Body of pancreas (tissue), 4 donors: Measurements from ENCODE around the gene RAPGEF4. TPM values are rescaled to one million over a fixed set of nuclear protein-coding genes. Genes with fewer than 3 reads are reported as not detected.

ENCODE experiments used
- ATAC-seq: fragments of 150-250 bp; one replicate; pipeline ENCODE4 v1.9.1; 2016
- DNase-seq, 4 donors: peaks; one replicate each; pipeline ENCODE4 v3.0.0-alpha.2; 2019
- H3K27ac ChIP-seq, 4 donors: fragments of 200-600 bp; sonication (generic); 1 replicate in 3 of 4; 2 replicates in 1 of 4; pipeline versions ENCODE4 v1.5.1 to v1.6.1; 2016 to 2019; ENCODE audit warnings: mild to moderate bottlenecking in 1 of 4, mixed read lengths in 1 of 4, moderate library complexity in 1 of 4
- H3K27me3 ChIP-seq, 2 donors: fragments of 200-600 bp; sonication (generic); one replicate each; pipeline ENCODE4 v1.6.0; 2016; ENCODE audit warnings: mild to moderate bottlenecking in 1 of 2
- H3K36me3 ChIP-seq, 2 donors: fragments of 200-600 bp; sonication (generic); replicated peaks in 1 of 2; 2 replicates each; pipeline ENCODE4 v1.5.1; 2016; ENCODE audit warnings: low read depth in 2 of 2; ENCODE audit not compliant: insufficient read depth in 1 of 2
- H3K4me1 ChIP-seq: fragments of 200-600 bp; sonication (generic); one replicate; pipeline ENCODE4 v1.6.0; 2016
- H3K4me3 ChIP-seq, 2 donors: fragments of 200-600 bp; sonication (generic); 1 replicate in 1 of 2; 2 replicates in 1 of 2; pipeline ENCODE4 v1.5.1; 2016 to 2019
- H3K9me3 ChIP-seq, 3 donors: fragments of 200-600 bp; sonication (generic); 1 replicate in 2 of 3; 2 replicates in 1 of 3; pipeline ENCODE4 v1.5.1; 2016
- POLR2A ChIP-seq, 3 donors: fragments of 450-650 bp; IDR thresholded peaks; one replicate each; pipeline ENCODE4 v1.6.1; 2016; ENCODE audit warnings: antibody characterized with exemption in 3 of 3, mild to moderate bottlenecking in 2 of 3
- WGBS, 2 donors: methylation state at CpG; one replicate each; pipeline ENCODE4 v1.1.5; 2017; 5-methylcytosine and 5-hydroxymethylcytosine counted together
- intact Hi-C: fragments of 100-400 bp; cut with DNase I; formaldehyde crosslinking; loops from one replicate; pipeline ENCODE4 v1.15.1; 2023
- total RNA-seq, 2 donors: library from RNA; depleted of rRNA; stranded (reverse); fragments of >200 nt; gene quantifications; one replicate each; pipeline ENCODE4 v1.1.0, GENCODE V29; 2016
- TF ChIP-seq, protein P1 (sequence below), 7 experiments: fragments of 450-650 bp in 4 of 7; fragments of 200-600 bp in 3 of 7; sonication (generic) in 3 of 7; IDR thresholded peaks; one replicate each; pipeline ENCODE4 v1.5.1; 2016 to 2019; ENCODE audit warnings: antibody characterized with exemption in 7 of 7

Gene RAPGEF4
- total RNA-seq, 2 donors from 2014 or later, result 4.7 to 22.4 TPM

DNA sequence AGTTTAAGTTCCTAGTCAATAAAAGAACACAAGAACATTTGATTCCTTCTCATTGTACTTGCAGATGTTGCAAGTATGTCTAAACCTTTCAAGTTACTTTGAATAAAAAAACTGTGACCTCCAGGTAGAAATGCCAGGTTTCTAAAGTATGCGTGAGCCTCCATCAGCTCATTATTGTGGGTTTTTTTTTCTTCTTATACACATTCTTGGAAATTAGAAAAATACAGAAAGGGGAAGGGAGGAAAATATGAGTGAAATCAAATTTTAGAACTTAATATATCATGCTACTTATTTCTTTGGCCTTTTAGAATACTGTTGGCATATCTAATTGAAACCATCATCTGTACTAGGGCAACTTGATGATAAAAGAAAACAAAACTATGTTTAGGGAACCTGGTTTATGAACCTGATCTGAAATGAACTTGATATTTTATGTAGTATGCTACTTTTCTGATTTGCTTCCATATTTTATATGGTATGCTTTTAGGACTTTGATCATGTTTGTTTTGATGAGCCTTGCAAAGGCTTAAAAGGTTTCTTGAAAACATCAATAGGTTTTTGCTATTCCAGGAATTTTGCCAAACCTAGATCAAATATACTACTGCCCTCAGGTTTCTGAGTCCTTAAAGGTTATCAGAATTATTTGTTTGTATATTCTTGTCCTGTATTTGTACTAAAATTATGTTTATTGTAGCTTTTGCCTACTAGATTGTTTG, 209.3 kb downstream of the RAPGEF4 start:
- no peak for TF ChIP-seq POLR2A (IDR thresholded peaks at IDR 0.05)
- TF ChIP-seq, protein P1, sequence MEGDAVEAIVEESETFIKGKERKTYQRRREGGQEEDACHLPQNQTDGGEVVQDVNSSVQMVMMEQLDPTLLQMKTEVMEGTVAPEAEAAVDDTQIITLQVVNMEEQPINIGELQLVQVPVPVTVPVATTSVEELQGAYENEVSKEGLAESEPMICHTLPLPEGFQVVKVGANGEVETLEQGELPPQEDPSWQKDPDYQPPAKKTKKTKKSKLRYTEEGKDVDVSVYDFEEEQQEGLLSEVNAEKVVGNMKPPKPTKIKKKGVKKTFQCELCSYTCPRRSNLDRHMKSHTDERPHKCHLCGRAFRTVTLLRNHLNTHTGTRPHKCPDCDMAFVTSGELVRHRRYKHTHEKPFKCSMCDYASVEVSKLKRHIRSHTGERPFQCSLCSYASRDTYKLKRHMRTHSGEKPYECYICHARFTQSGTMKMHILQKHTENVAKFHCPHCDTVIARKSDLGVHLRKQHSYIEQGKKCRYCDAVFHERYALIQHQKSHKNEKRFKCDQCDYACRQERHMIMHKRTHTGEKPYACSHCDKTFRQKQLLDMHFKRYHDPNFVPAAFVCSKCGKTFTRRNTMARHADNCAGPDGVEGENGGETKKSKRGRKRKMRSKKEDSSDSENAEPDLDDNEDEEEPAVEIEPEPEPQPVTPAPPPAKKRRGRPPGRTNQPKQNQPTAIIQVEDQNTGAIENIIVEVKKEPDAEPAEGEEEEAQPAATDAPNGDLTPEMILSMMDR (IDR thresholded peaks at IDR 0.05), result no peak
- Histone ChIP-seq H3K27ac (no peak overlapping the region), H3K4me1 (no peaks in the 10 kb centered on the region), H3K4me3 (no peak overlapping the region), H3K9me3 (no peaks in the 10 kb centered on the region), H3K27me3 (no peaks in the 10 kb centered on the region), H3K36me3 (no peaks in the 10 kb centered on the region)
- 89 to 93% methylated on average over 1 of the region's 1 CpG for WGBS, 2 donors
- DNase-seq (no peak), ATAC-seq (no peak)
- intact Hi-C loops, result no loop called here

DNA sequence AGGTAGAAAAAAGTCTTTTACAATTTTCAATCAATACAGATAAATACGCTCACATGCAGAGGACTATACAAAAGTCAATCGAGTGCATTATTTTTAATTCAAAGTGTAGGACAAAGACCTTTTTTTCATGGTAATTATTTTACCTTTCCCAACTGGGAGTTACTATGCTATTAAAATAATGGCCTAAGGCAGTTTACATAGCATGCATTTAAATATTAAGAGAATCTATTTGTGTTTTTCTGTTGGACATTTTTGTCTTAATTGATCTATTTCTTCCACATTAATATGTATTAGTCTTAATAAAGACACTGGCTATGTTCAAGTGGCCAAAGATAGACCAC, 209.8 kb downstream of the RAPGEF4 start:
- no peaks in the 10 kb centered on the region for H3K9me3 ChIP-seq
- no peaks in the 10 kb centered on the region for H3K4me1 ChIP-seq
- no peaks in the 10 kb centered on the region for H3K36me3 ChIP-seq
- no peak overlapping the region for H3K27ac ChIP-seq
- ATAC-seq (no peak), DNase-seq (no peak)
- whole genome bisulfite sequencing, 2 donors, result 84 to 89% methylated on average over 2 of the region's 2 CpGs
- no peak overlapping the region for H3K4me3 ChIP-seq
- H3K27me3 ChIP-seq, result no peaks in the 10 kb centered on the region
- no peak for TF ChIP-seq POLR2A (IDR thresholded peaks at IDR 0.05)
- TF ChIP-seq, protein P1 (IDR thresholded peaks at IDR 0.05), result no peak
- intact Hi-C loops, result no loop called here

DNA sequence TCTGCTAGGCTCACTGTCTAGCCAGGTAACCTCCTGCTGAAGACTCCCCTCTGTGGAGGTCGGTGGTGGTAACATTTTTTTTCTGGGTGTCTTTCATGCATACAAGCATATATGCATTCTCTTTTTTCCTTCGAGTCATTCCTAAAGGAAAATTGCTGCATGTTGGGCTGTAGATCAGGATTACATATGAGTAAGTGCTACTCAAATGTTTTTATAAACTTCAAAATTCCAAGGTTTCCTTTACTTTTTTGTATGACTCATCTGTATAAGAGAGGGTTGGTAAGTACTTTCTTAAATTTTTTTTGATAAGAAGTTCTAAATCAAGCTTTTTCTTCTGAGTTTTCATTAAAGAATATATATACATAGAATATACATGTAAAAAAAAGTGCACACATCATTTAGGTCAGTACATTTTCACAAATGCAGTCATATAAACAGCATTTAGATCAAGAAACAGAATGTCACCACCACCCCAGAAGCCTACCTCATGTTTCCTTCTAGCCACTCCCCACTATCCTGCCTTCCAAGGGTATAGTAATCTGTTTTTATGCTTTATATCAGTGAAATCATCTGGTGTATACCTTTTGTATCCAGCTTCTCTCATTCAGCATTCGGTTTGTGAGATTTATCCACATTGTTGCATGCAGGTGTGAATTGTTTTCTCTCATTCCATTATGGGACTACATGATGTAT, 212.0 kb downstream of the RAPGEF4 start:
- Histone ChIP-seq H3K27ac (no peak overlapping the region), H3K4me3 (no peak overlapping the region), H3K27me3 (no peaks in the 10 kb centered on the region), H3K9me3 (no peaks in the 10 kb centered on the region), H3K4me1 (no peaks in the 10 kb centered on the region), H3K36me3 (no peaks in the 10 kb centered on the region)
- DNase-seq, result no peak
- intact Hi-C loops, result no loop called here
- WGBS, 2 donors, result 69 to 82% methylated on average over 3 of the region's 3 CpGs
- ATAC-seq, result no peak
- TF ChIP-seq, protein P1 (IDR thresholded peaks at IDR 0.05), result no peak
- TF ChIP-seq POLR2A (IDR thresholded peaks at IDR 0.05), result no peak

DNA sequence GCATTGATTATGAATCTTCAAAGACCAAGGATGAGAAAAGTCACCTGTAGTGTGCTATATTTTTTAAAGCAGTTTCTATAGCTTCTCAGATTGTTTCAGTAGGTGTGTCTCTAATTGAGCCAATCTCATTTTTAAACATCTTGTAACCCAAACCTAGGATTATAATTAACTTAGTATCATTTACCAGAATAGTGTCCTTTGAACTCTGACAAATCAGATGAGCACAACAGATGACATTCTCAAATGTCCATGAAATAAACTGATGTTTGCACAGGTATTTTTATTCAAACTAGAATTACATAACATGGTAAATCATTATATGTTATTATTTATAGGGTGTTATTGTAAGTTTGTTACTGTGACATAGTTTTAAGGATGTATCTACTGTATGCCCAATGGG, 213.9 kb downstream of the RAPGEF4 start:
- Histone ChIP-seq H3K36me3 (no peaks in the 10 kb centered on the region), H3K27me3 (no peaks in the 10 kb centered on the region), H3K4me1 (no peaks in the 10 kb centered on the region), H3K4me3 (no peak overlapping the region), H3K9me3 (no peaks in the 10 kb centered on the region), H3K27ac (no peak overlapping the region)
- intact Hi-C loops, result no loop called here
- no peak for TF ChIP-seq POLR2A (IDR thresholded peaks at IDR 0.05)
- TF ChIP-seq, protein P1 (IDR thresholded peaks at IDR 0.05), result no peak
- DNase-seq (no peak), ATAC-seq (no peak)

DNA sequence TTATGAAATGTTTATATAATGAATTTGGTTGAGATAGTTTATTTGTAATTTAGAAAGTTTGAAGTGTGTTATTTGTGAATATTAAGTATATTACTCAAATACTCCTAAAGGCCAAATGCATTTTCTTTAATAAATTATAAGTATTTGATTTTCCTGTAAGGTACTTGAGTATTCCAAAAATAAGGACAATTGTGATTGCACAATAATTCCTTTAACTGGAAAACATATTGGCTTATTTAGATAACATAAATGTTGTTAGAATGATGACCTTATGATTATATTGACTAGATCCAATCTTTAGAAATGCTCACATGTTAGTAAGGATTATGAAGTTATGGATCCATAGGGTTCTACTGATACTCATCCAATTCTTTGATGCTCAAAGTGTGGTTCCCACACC, 214.9 kb downstream of the RAPGEF4 start:
- intact Hi-C loops, result no loop called here
- H3K4me3 ChIP-seq, result no peak overlapping the region
- no peak overlapping the region for H3K27ac ChIP-seq

More for the DNA sequence above, 214.9 kb downstream of the RAPGEF4 start:
- DNase-seq, result no peak
- Histone ChIP-seq H3K27me3 (no peaks in the 10 kb centered on the region), H3K36me3 (no peaks in the 10 kb centered on the region), H3K9me3 (no peaks in the 10 kb centered on the region), H3K4me1 (no peaks in the 10 kb centered on the region)
- no peak for ATAC-seq
- no peak for TF ChIP-seq POLR2A (IDR thresholded peaks at IDR 0.05)
- TF ChIP-seq, protein P1 (IDR thresholded peaks at IDR 0.05), result no peak
